Stimulated activated CD8-positive, alpha-beta memory T cell treated with anti-CD3 and anti-CD28 coated beads, Interleukin-7, amount 100 ng/mL, for 4 hours (primary cell): ENCODE data around the gene FAM25A.
"Not testable (repeated sequence)": the region's sequence is repeated elsewhere in the genome, so short reads cannot be mapped to it uniquely, and the experiment has no call there.

Experiments used
- DNase-seq, 2 donors: peaks; one replicate each; pipeline ENCODE4 v3.0.0-alpha.2; 2020; ENCODE audit warnings: low read depth in 2 of 2

Gene FAM25A

DNA sequence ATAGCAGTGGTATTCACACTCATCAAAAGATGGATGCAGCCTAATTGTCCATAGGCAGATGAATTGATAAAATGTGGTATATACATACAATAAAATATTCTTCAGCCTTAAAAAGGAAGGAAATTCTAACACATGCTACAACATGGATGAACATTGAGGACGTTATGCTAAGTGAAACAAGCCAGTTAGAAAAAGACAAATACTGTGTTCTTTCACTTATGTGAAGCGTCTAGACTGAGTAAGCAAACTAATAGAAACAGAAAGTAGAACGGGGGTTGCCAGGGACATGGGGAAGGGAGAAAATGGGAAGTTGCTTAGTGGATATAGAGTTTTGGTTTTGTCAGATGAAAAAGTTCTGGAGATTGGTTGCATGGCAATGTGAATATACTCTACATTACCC is 6.6 kb upstream of the FAM25A start:
- DNase-seq: not testable (repeated sequence)

DNA sequence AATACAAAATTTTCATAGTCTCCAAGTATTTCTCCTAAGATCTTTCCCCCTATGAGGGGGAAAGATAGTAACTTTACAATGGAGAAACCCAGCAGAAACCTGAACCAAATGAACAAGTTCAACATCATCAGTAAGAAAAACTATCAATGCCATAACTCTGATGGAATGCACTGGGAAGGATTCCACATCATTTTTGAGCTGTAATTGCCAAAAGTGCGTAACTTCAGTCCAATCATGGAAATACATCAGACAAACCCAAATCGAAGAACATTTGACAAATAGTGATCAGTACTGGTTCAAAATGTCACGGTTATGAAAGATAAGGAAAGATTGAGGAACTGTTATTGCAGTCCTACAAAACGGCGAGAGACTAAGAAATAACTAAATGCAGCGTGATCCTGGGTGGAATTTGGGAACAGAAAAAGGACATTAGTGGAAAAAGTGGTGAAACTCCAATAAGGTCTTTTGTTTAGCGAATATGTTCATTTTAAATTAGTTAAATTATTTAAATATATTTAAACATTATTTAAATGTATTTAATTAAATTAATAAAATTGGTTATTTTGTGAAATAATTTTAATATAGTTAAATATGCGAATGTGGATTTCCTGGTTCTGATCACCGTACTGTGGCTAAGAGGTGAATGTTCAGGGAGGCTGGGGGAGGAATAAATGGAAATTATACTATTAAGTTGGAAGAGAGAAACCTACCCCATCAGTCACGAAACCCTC is 4.9 kb upstream of the FAM25A start:
- not testable (repeated sequence) for DNase-seq

DNA sequence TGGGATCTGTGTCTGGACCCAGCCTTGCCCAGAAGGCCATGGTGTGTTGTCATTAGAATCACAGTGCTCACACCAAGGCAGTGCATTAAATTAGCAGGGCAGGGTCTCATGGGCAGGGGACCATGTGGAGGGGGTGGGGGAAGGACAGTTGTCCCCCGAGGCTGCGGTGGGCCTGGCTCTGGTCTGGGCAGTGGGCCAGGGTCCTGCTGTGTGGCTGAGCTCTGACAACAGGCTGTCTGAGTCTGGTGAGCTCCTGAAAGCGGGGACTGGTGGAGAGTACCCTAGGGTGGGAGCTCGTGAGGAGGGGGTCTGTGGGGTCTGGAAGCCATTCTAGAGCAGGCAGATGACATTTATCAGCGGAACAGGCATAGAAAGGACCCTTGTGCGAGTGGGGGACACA is 2.0 kb upstream of the FAM25A start:
- DNase-seq: not testable (repeated sequence)

DNA sequence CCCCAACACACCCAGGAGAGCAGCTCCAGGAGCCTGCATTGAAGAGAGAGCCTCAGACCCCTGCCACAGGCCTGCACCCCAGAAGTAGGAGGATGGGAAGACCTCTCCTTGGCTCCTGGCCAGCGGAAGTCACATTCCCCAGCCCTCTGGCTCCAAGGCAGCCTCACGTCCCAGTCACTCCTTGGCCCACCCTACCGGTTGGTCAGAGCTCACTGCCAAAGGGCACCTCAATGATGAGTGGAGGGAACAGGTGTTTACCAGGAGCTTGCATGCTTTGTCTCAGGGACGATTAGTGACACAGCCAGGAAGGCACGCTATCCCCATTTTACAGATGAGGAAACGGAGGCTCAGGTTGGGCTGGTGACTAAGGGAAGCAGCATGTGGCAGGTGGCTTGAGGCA is 1.0 kb upstream of the FAM25A start:
- not testable (repeated sequence) for DNase-seq

DNA sequence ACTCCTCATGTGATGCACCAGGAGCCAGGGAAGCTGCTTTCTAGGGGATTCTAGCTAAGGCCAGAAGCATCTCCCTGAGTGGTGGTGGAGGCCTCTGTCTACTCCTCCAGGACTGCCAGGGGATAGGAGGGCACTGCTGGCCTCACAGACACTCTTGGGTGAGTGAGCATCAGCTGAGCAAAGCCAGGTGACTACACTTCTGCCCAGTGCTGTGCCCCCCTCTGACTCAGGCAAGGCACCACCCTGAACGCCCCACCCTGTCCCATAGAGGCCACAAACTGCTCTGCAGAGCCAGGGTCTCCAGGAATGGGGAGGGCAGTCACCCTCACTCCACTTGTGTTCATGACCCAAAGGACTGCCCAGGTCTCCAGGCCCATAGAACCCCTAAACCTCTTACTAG is 590 bp upstream of the FAM25A start:
- DNase-seq: not testable (repeated sequence)

DNA sequence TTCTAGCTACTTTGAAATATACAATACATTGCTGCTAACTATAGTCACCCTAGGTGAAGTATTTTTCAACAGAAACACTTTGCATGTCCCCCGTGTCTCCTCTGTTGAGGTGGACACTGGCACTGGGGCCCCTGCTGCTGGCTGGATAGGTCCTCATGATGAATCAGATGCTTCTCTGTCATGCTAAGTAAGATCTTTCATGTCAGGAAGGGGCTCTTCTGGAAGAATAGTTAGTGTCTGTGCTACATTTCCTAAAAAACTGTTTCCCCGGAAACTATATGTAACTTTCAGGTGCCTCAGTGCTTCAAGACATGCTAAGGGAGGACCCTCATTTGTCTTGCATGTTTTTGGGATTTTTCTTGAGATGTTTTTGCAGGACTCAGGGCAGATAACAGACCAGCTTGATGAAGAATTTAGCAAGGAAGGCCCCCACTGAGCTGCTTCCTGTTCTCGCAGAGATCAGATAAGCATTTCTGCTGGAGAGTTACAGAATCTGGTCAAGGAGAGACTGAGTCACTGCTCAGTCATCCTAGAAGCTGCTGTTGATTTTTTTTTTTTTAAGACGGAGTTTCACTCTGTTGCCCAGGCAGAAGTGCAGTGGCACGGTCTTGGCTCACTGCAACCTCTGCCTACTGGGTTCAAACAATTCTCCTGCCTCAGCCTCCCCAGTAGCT is 5.3 kb downstream of the FAM25A start:
- not testable (repeated sequence) for DNase-seq

DNA sequence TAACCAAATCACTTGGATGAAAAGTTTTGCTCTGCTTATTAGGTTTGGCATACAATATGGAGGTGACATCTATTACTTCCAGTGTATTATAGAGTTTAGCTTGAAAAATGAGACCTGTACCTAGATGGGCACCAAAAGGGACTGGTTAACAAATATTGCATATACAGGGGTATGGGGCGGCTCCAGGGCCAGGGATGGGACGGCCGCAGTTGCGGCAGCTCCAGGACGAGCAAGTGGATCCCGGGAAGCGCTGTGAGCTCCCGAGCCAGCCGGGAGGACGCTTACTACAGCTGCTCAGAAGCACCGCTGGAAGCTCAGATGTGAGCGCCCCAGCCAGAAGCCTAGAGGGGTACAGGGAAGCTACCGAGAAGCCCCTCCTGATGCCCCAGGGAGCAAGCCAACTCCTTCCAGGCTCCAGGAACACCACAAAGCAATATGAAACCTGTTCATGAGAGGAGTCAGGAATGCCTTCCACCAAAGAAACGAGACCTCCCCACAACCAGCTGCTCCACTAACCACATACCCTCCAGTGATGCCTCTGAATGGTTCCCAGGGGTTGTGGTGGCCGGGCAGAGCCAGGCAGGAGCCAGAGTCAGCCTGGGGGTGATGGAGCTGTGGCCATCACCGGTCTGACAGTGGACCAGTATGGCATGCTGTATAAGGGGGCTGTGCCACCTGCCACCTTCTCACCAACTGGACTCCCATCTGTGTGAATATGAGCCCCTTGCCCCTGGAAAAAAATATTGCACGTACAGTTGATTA is 6.8 kb downstream of the FAM25A start:
- DNase-seq: not testable (repeated sequence)

DNA sequence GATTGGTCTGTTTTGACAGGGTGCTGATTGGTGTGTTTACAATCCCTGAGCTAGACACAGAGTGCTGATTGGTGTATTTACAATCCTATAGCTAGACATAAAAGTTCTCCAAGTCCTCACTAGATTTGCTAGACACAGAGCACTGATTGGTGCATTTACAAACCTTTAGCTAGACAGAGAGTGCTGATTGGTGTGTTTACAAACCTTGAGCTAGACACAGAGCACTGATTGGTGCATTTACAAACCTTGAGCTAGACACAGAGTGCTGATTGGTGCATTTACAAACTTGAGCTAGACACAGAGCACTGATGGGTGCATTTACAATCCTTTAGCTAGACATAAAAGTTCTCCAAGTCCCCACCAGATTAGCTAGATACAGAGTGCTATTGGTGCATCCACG is 10.3 kb downstream of the FAM25A start:
- DNase-seq: not testable (repeated sequence)

DNA sequence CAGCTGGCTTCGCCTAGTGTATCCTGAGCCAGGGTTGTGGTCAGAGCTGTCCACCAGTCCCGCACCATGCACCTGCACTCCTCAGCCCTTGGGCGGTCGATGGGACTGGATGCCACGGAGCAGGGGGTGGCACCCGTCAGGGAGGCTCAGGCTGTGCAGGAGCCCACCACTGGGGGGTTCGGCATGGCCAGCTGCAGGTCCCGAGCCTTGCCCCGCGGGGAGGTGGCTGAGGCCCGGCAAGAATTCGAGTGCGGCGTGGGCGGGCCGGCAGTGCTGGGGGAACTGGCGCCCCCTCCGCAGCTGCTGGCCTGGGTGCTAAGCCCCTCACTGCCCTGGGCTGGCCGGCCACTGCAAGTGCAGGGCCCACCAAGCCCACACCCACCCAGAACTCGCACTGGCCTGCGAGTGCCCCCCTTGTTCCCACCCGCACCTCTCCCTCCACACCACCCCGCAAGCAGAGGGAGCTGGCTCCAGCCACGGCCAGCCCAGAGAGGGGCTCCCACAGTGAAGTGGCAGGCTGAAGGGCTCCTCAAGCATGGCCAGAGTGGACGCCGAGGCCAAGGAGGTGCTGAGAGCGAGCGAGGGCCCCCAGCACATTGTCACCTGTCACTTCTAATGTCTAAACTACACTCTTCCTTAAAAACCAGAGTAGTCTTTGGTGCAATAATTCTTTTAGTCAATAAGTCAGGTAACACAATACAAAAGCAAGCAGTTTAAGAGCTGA is 11.0 kb downstream of the FAM25A start:
- DNase-seq: no peak

DNA sequence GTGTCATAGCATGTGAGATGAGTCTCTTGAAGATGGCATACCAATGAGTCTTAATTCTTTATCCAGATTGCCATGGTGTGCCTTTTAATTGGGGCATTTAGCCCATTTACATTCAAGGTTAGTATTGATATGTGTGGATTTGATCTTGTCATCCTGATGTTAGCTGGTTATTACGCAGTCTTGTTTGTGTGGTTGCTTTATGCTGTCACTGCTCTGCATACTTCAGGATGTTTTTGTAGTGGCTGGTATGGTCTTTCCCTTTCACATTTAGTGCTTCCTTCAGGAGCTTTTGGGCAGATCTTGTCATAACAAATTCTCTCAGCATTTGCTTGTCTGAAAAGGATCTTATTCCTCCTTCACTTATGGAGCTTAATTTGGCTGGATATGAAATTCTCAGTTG is 16.5 kb downstream of the FAM25A start:
- DNase-seq: no peak

DNA sequence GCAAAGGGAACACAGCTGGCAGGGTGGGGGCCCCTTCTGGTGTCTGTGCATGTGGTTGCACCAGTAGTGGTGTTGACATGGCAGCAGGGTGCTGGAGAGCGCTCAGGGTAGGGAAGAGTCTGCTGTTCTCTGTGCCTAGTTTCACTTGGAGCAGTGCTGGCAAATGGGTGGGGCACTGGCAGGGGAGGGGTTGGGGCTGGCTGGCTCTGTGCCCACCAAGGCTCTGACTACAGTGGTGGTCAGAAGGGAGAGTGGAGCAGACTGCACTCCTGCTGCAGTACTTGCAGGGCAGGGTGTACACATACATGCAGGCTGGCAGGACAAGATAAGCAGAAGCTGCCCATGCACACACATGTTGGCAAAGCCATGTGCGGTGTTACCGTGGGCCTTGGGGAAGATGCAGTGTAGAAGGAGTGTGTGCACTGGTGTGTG is 18.2 kb downstream of the FAM25A start:
- no peak for DNase-seq

DNA sequence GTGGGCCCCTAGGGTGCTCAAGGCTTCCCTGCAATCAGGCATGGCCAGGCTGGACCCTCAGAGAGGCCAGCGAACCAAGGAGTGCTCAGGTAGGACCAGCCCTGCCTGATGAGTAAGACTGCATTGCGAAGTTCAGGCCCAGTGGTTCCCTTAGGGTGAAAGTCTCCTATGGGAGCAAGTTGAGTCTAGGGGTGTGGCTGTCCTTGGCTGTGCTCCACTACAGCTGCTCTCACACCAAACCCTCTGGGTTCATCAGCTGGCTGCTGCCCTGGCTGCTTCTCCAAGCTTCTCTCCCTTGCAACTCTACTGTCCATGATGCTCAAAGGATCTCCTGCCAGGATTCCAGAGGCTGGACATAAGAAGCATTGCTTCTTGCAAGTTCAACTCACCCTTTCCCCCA is 18.7 kb downstream of the FAM25A start:
- DNase-seq: no peak

DNA sequence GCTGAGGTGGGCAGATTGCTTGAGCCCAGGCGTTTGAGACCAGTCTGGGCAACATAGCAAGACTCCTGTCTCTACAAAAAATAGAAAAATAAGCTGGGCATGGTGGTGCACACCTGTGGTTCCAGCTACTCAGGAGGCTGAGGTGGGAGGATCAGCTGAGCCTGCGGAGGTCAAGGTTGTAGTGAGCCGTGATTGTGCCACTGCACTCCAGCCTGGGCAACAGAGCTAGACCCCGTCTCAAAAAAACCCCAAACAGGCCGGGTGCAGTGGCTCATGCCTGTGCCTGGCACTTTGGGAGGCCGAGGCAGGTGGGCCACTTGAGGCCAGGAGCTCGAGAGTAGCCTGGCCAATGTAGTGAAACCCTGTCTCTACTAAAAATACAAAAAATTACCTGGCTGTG is 23.5 kb downstream of the FAM25A start:
- DNase-seq: not testable (repeated sequence)

DNA sequence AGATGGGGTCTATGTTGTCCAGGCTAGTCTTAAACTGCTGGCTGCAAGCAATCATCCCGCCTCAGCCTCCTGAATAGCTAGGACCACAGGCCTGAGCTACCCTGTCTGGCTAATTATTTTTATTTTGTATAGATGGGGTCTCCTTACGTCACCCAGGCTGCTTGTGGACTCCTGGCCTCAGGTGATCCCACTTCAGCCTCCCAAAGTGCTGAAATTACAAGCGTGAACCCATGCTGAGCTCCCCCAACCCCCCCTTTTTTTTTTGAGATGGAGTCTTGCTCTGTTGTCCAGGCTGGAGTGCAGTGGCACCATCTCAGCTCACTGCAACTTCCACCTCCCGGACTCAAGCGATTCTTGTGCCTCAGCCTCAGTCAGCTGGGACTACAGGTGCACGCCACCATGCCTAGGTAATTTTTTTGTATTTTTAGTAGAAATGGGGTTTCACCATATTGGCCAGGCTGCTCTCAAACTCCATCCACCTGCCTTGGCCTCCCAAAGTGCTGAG is 25.4 kb downstream of the FAM25A start:
- no peak for DNase-seq

DNA sequence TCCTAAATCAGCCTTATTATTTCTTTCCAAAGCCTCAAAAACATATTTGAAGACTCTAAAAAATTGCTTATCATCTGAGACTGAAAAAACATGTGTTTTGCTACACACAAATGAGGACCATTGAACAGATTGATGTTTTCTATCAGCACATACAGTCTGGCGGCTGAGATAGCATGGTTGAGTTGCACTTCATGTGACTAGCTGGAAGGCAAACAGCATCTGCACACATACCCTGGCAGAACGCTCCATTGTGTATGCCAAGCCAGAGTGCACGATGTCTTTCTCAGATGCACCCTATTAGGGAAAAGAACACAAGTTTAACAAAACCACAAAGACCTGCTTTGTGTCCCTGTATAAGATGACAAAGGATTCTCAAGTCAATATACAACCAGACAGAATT is 33.0 kb downstream of the FAM25A start:
- no peak for DNase-seq

DNA sequence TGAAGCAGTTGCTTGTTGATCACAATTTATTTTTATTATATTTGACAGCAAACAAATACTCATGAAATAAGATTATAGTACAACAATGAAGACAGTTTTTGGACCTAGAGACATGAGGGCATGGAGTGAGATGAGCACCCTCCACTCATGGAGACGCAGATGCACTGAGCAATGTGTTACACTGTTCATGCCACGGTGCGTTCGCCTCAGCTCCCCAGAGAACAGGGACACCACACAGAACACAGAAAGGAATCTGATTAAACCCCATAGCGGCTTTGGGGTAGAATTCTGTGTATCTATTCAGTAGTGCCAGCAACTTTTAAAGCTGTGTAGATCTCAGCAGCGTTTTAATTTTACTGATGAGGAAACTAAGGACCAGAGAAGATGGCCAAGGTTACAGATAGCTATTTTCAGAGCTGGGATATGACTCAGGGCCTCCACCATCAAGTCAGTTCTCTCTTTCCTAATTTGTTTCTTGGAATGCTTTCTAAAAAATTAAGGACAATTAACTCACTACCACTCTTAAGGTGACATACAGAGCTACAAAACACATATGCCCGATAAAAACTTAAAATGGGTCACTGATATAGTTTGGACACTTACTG is 33.6 kb downstream of the FAM25A start:
- DNase-seq: no peak

DNA sequence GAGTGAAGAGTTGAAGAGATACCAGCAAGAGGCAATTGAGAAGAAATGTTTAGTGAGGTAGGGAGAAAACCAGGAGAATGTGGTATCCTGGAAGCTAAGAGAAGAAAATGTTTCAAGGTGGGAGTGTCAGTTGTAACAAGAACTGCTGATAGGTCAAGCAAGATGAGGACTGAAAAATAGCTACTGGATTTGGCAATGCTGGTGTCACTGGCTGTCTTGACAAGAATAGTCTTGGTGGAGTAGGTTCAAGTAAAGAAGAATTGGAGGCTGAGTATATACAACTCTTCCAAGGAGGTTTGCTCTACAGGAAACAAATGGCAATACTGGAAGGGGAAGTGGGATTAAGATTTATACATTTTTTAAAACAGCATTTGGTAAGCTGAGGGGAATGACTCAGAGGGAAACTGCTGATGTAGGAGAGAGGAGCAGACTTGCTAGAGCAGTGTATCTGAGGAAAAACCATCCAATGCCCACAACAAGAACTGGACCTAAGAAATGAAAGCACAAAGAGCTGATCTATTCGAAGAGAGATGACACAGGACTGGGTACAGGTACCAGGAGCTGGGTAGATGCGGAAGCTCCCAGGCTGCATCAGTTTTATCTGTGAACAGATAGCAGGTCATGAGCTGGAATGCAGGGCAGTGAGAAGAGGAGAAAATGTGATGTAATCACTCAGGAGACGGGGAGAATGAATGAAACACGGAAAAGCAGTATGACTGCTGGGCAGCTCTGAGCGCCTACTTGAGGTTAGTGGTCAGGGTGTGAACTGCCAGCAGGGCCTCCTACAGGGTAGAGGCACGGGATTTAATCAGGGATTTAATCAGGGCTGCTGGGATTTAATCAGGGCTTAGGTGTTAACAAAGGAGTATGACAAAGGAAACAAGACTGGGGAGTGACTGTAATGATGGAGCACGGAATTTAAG is 34.5 kb downstream of the FAM25A start:
- no peak for DNase-seq

DNA sequence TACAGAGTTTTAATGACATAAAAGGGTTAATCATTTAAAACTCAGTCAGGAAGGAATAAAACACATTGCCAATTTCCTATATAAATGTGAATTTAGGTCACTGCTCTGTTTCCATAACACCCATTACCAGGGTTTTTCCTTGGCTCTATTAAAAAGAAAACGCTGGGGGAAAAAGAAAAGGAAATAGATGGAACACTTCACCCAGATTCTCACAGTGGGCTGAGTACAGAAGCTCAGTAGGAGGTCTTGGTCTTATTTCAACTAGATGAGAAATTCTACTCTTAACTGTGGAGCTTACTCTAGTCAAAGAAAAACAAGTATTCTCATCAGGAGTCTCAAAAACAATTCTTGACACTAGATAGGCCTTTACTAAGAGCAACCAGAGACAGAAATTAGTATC is 38.1 kb downstream of the FAM25A start:
- DNase-seq: no peak

DNA sequence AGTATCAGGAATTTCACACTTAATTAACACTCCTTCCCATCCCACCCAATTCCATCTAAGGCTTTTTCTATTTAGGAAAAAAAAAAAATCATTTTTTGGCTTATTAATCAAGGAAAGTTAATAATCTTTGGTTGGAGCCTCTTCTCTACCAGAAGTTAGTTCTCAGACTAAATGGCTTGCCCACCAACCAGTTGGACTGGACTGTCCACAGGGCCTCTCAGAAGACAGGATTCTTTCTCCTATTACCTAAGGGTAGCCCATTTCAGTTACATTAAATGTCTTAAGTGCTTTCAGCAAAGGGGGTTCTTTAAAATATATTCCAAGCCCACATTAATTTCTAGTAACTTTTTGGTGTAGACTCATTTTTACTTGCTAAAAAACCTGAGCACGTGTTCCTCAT is 39.3 kb downstream of the FAM25A start:
- DNase-seq: no peak

DNA sequence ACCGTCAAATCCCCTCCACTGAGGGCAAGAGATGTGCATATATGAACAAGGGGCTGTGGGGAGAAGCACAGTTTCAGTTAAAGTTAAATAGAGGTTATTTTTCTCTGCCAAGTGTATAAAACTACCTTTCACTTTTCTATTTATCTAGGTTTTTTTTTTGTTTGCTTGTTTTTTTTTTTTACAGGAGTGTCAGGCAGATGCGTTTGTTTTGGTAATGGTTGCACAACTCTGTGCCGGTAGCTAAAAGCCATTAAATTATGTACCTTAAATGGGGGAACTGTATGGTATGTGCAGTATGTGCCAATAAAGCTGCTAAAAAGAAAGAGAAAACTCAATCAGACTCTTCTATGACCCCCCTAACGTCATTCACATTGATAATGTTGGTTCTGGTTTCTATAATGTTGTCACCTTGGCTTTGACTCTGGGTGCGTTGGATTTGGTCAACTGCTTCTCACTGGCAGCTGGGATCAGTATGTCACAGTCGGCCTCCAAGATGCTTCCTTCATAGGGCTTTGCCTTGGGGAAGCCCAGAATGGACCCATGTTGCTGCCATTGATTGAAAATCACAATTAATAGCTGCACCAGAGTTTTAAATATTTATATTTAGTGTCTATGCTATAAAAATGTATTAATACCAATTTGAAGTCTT is 40.3 kb downstream of the FAM25A start:
- no peak for DNase-seq
